Stimulated activated naive CD8-positive, alpha-beta T cell treated with anti-CD3 and anti-CD28 coated beads, Interleukin-15, amount 100 ng/mL, for 72 hours (primary cell): ENCODE data around the gene SIAH3.
"Not testable (repeated sequence)": the region's sequence is repeated elsewhere in the genome, so short reads cannot be mapped to it uniquely, and the experiment has no call there.

ENCODE experiments used
- ATAC-seq: fragments of 150-1000 bp; cut with Tn5 transposase; 2 replicates; pipeline ENCODE4 v1.10.0; 2021; ENCODE audit warnings: mild to moderate bottlenecking, moderate library complexity
- DNase-seq, 2 donors: peaks; one replicate each; pipeline ENCODE4 v3.0.0; 2021 to 2022
- H3K27ac Mint-ChIP-seq, 2 donors: one replicate each; pipeline ENCODE4 v1.8.0; 2022; ENCODE audit warnings: mild to moderate bottlenecking in 2 of 2, mixed read lengths in 2 of 2, moderate library complexity in 2 of 2
- H3K27me3 Mint-ChIP-seq: one replicate; pipeline ENCODE4 v1.8.0; 2022; ENCODE audit warnings: mixed read lengths
- H3K4me1 Mint-ChIP-seq: one replicate; pipeline ENCODE4 v1.8.0; 2022; ENCODE audit warnings: mild to moderate bottlenecking, mixed read lengths
- H3K4me3 Mint-ChIP-seq, 2 donors: one replicate each; pipeline ENCODE4 v1.8.0; 2022; ENCODE audit warnings: mild to moderate bottlenecking in 2 of 2, mixed read lengths in 2 of 2, moderate library complexity in 1 of 2
- H3K9me3 Mint-ChIP-seq, 2 donors: one replicate each; pipeline ENCODE4 v1.8.0; 2022; ENCODE audit warnings: mixed read lengths in 2 of 2

SIAH3 gene

GRCh38 chr13:45873491-45874325 lies 22.2 kb upstream of the SIAH3 start:
- no peak overlapping the region for H3K4me3 Mint-ChIP-seq
- H3K27ac Mint-ChIP-seq: no peak overlapping the region
- H3K27me3 Mint-ChIP-seq: no peaks in the 10 kb centered on the region
- H3K9me3 Mint-ChIP-seq: no peaks in the 10 kb centered on the region
- ATAC-seq (no peak), DNase-seq (no peak)
- H3K4me1 Mint-ChIP-seq: no peaks in the 10 kb centered on the region

GRCh38 chr13:45872566-45872965 lies 21.0 kb upstream of the SIAH3 start:
- no peak overlapping the region for H3K27ac Mint-ChIP-seq
- no peaks in the 10 kb centered on the region for H3K9me3 Mint-ChIP-seq
- H3K4me1 Mint-ChIP-seq: no peaks in the 10 kb centered on the region
- no peak overlapping the region for H3K4me3 Mint-ChIP-seq
- no peaks in the 10 kb centered on the region for H3K27me3 Mint-ChIP-seq
- DNase-seq (no peak), ATAC-seq (no peak)

- H3K4me1 Mint-ChIP-seq, DNase-seq, H3K4me3 Mint-ChIP-seq, H3K9me3 Mint-ChIP-seq, H3K27ac Mint-ChIP-seq, ATAC-seq, H3K27me3 Mint-ChIP-seq: not testable (repeated sequence)
Observed at GRCh38 chr13:45871201-45871600, 19.6 kb upstream of the SIAH3 start.

- ATAC-seq (no peak), DNase-seq (no peak)
- Mint-ChIP-seq H3K9me3 (no peaks in the 10 kb centered on the region), H3K4me1 (no peaks in the 10 kb centered on the region), H3K4me3 (no peak overlapping the region), H3K27ac (no peak overlapping the region), H3K27me3 (no peaks in the 10 kb centered on the region)
Observed at GRCh38 chr13:45870232-45870631, 18.7 kb upstream of the SIAH3 start.

- H3K27ac Mint-ChIP-seq: no peak overlapping the region
- no peaks in the 10 kb centered on the region for H3K27me3 Mint-ChIP-seq
- H3K9me3 Mint-ChIP-seq: no peaks in the 10 kb centered on the region
- no peak overlapping the region for H3K4me3 Mint-ChIP-seq
- H3K4me1 Mint-ChIP-seq: no peaks in the 10 kb centered on the region
- ATAC-seq (no peak), DNase-seq (no peak)
Observed at GRCh38 chr13:45865414-45865813, 13.9 kb upstream of the SIAH3 start.

- DNase-seq (no peak), ATAC-seq (no peak)
- Mint-ChIP-seq H3K9me3 (no peaks in the 10 kb centered on the region), H3K27ac (no peak overlapping the region), H3K4me1 (no peaks in the 10 kb centered on the region), H3K27me3 (no peaks in the 10 kb centered on the region), H3K4me3 (no peak overlapping the region)
Observed at GRCh38 chr13:45863709-45864590, 12.4 kb upstream of the SIAH3 start.

GRCh38 chr13:45861322-45861721 lies 9.8 kb upstream of the SIAH3 start:
- Mint-ChIP-seq H3K9me3 (no peaks in the 10 kb centered on the region), H3K4me3 (no peak overlapping the region), H3K4me1 (no peaks in the 10 kb centered on the region), H3K27me3 (no peaks in the 10 kb centered on the region), H3K27ac (no peak overlapping the region)
- DNase-seq: no peak
- no peak for ATAC-seq

- no peaks in the 10 kb centered on the region for H3K27me3 Mint-ChIP-seq
- no peak overlapping the region for H3K4me3 Mint-ChIP-seq
- no peaks in the 10 kb centered on the region for H3K9me3 Mint-ChIP-seq
- DNase-seq: no peak
- no peak overlapping the region for H3K27ac Mint-ChIP-seq
- no peaks in the 10 kb centered on the region for H3K4me1 Mint-ChIP-seq
- ATAC-seq: no peak
Observed at GRCh38 chr13:45860240-45860639, 8.7 kb upstream of the SIAH3 start.

GRCh38 chr13:45859705-45860104 lies 8.2 kb upstream of the SIAH3 start:
- no peaks in the 10 kb centered on the region for H3K9me3 Mint-ChIP-seq
- no peak overlapping the region for H3K27ac Mint-ChIP-seq
- no peaks in the 10 kb centered on the region for H3K4me1 Mint-ChIP-seq
- H3K27me3 Mint-ChIP-seq: no peaks in the 10 kb centered on the region
- DNase-seq (no peak), ATAC-seq (no peak)
- no peak overlapping the region for H3K4me3 Mint-ChIP-seq

GRCh38 chr13:45852494-45852893 lies 941 bp upstream of the SIAH3 start:
- Mint-ChIP-seq H3K4me1 (peaks cover 44% of the 10 kb centered on the region), H3K4me3 (no peak overlapping the region), H3K9me3 (peaks cover 0 to 5% of the 10 kb centered on the region in 2 donors), H3K27ac (no peak overlapping the region), H3K27me3 (peaks cover 28% of the 10 kb centered on the region)
- ATAC-seq: no peak
- DNase-seq: no peak

- Mint-ChIP-seq H3K27ac (no peak overlapping the region), H3K9me3 (peaks cover 0 to 5% of the 10 kb centered on the region in 2 donors), H3K4me1 (peaks cover 50% of the 10 kb centered on the region), H3K27me3 (peaks cover 31% of the 10 kb centered on the region), H3K4me3 (no peak overlapping the region)
- DNase-seq: no peak
- no peak for ATAC-seq
Observed at GRCh38 chr13:45851956-45852355, 403 bp upstream of the SIAH3 start.

- Mint-ChIP-seq H3K27me3 (peaks cover 31% of the 10 kb centered on the region), H3K4me3 (peak overlapping the region; percentile 92 to 96), H3K4me1 (peaks cover 54% of the 10 kb centered on the region), H3K27ac (peak overlapping the region; percentile 53 to 85), H3K9me3 (peaks cover 0 to 5% of the 10 kb centered on the region in 2 donors)
- DNase-seq (no peak), ATAC-seq (no peak)
Observed at GRCh38 chr13:45850027-45850613, 1.4 kb downstream of the SIAH3 start.

- Mint-ChIP-seq H3K9me3 (peaks cover 0 to 5% of the 10 kb centered on the region in 2 donors), H3K27me3 (peaks cover 31% of the 10 kb centered on the region), H3K4me1 (peaks cover 54% of the 10 kb centered on the region), H3K4me3 (peak overlapping the region in 1 of 2 donors; percentile 92), H3K27ac (no peak overlapping the region)
- DNase-seq (no peak), ATAC-seq (no peak)
Observed at GRCh38 chr13:45849408-45849807, 2.1 kb downstream of the SIAH3 start.

- H3K4me3 Mint-ChIP-seq: peak overlapping the region; percentile 36 to 82
- DNase-seq (peak; percentile 12 to 27), ATAC-seq (peak; percentile 68)
- peak overlapping the region; percentile 28 to 87 for H3K27ac Mint-ChIP-seq
- peaks cover 29% of the 10 kb centered on the region for H3K27me3 Mint-ChIP-seq
- H3K4me1 Mint-ChIP-seq: peaks cover 54% of the 10 kb centered on the region
- H3K9me3 Mint-ChIP-seq: no peaks in the 10 kb centered on the region
Observed at GRCh38 chr13:45847554-45848224, 3.9 kb downstream of the SIAH3 start.

- no peaks in the 10 kb centered on the region for H3K9me3 Mint-ChIP-seq
- H3K27ac Mint-ChIP-seq: no peak overlapping the region
- ATAC-seq: no peak
- no peak for DNase-seq
- H3K4me1 Mint-ChIP-seq: peaks cover 52% of the 10 kb centered on the region
- H3K27me3 Mint-ChIP-seq: peaks cover 23% of the 10 kb centered on the region
- no peak overlapping the region for H3K4me3 Mint-ChIP-seq
Observed at GRCh38 chr13:45846681-45847080, 4.9 kb downstream of the SIAH3 start.
